ENCODE measurements around the gene PIRT.

The PIRT gene

GRCh38 chr17:10844621-10845387 lies 6.9 kb upstream of the PIRT start:
- H3K4me3 ChIP-seq (replicated peaks; ENCODE audit: low read depth, low read length), result peak overlapping the region; percentile 49
- peak; percentile 50 for DNase-seq (ENCODE audit: extremely low read depth, insufficient read length)

GRCh38 chr17:10843811-10844210 lies 5.9 kb upstream of the PIRT start:
- TF ChIP-seq CTCF (IDR thresholded peaks at IDR 0.05; ENCODE audit: insufficient read depth, low read length, poor library complexity, severe bottlenecking), result no peak
- H3K36me3 ChIP-seq (ENCODE audit: control insufficient read depth, insufficient read depth, low read length), result no peaks in the 10 kb centered on the region
- H3K4me3 ChIP-seq (replicated peaks; ENCODE audit: low read depth, low read length), result no peak overlapping the region
- H3K27me3 ChIP-seq (replicated peaks; ENCODE audit: control insufficient read depth, insufficient read depth, low read length), result peaks cover 1% of the 10 kb centered on the region; the same call in 1 of the 2 replicates
- no peak for DNase-seq (ENCODE audit: extremely low read depth, insufficient read length)

More at GRCh38 chr17:10844621-10845387, 6.9 kb upstream of the PIRT start:
- Histone ChIP-seq H3K27me3 (replicated peaks; ENCODE audit: control insufficient read depth, insufficient read depth, low read length) (peaks cover 1% of the 10 kb centered on the region; the same call in 1 of the 2 replicates), H3K36me3 (ENCODE audit: control insufficient read depth, insufficient read depth, low read length) (no peaks in the 10 kb centered on the region)
- peak; percentile 84 for TF ChIP-seq CTCF (IDR thresholded peaks at IDR 0.05; ENCODE audit: insufficient read depth, low read length, poor library complexity, severe bottlenecking)

GRCh38 chr17:10842658-10843057 lies 4.8 kb upstream of the PIRT start:
- H3K27me3 ChIP-seq (replicated peaks; ENCODE audit: control insufficient read depth, insufficient read depth, low read length), result peaks cover 1% of the 10 kb centered on the region
- H3K4me3 ChIP-seq (replicated peaks; ENCODE audit: low read depth, low read length), result no peak overlapping the region
- H3K36me3 ChIP-seq (ENCODE audit: control insufficient read depth, insufficient read depth, low read length), result no peaks in the 10 kb centered on the region
- no peak for DNase-seq (ENCODE audit: extremely low read depth, insufficient read length)
- no peak for TF ChIP-seq CTCF (IDR thresholded peaks at IDR 0.05; ENCODE audit: insufficient read depth, low read length, poor library complexity, severe bottlenecking)

GRCh38 chr17:10838682-10839081 lies 795 bp upstream of the PIRT start:
- Histone ChIP-seq H3K36me3 (ENCODE audit: control insufficient read depth, insufficient read depth, low read length) (no peaks in the 10 kb centered on the region), H3K27me3 (replicated peaks; ENCODE audit: control insufficient read depth, insufficient read depth, low read length) (no peaks in the 10 kb centered on the region; the same call in 1 of the 2 replicates), H3K4me3 (replicated peaks; ENCODE audit: low read depth, low read length) (no peak overlapping the region)
- TF ChIP-seq CTCF (IDR thresholded peaks at IDR 0.05; ENCODE audit: insufficient read depth, low read length, poor library complexity, severe bottlenecking), result no peak
- no peak for DNase-seq (ENCODE audit: extremely low read depth, insufficient read length)

GRCh38 chr17:10836966-10837590 lies 809 bp downstream of the PIRT start:
- no peaks in the 10 kb centered on the region; the same call in 1 of the 2 replicates for H3K27me3 ChIP-seq (replicated peaks; ENCODE audit: control insufficient read depth, insufficient read depth, low read length)
- no peaks in the 10 kb centered on the region for H3K36me3 ChIP-seq (ENCODE audit: control insufficient read depth, insufficient read depth, low read length)
- no peak for DNase-seq (ENCODE audit: extremely low read depth, insufficient read length)
- H3K4me3 ChIP-seq (replicated peaks; ENCODE audit: low read depth, low read length), result no peak overlapping the region
- no peak for TF ChIP-seq CTCF (IDR thresholded peaks at IDR 0.05; ENCODE audit: insufficient read depth, low read length, poor library complexity, severe bottlenecking)

All from GM06990 (cell line).